Breast epithelium (tissue), 4 donors: ENCODE data around the gene CDK10. TPM values are rescaled to one million over a fixed set of nuclear protein-coding genes. Genes with fewer than 3 reads are reported as not detected.
"Not testable (repeated sequence)": the region's sequence is repeated elsewhere in the genome, so short reads cannot be mapped to it uniquely, and the experiment has no call there.

Experiments used
- DNase-seq, 2 donors: peaks; one replicate each; pipeline ENCODE4 v3.0.0-alpha.2; 2019; ENCODE audit warnings: low spot score in 2 of 2
- H3K27ac ChIP-seq, 2 donors: fragments of 200-600 bp; sonication (generic) in 1 of 2; one replicate each; pipeline ENCODE4 v1.5.1; 2016 to 2019; ENCODE audit warnings: mild to moderate bottlenecking in 1 of 2
- H3K27me3 ChIP-seq, 2 donors: fragments of 200-600 bp; sonication (generic) in 1 of 2; one replicate each; pipeline versions ENCODE4 v1.5.1 to v1.6.0; 2017 to 2019; ENCODE audit warnings: control low read depth in 1 of 2, mild to moderate bottlenecking in 1 of 2
- H3K36me3 ChIP-seq: fragments of 200-600 bp; one replicate; pipeline ENCODE4 v1.5.1; 2019
- H3K4me1 ChIP-seq, 2 donors: fragments of 200-600 bp; sonication (generic); one replicate each; pipeline ENCODE4 v1.5.1; 2016 to 2019; ENCODE audit warnings: control low read depth in 1 of 2
- H3K4me3 ChIP-seq, 3 donors: fragments of 200-600 bp; sonication (generic); 1 replicate in 2 of 3; 2 replicates in 1 of 3; pipeline ENCODE4 v1.5.1; 2016 to 2019; ENCODE audit warnings: mild to moderate bottlenecking in 3 of 3, moderate library complexity in 2 of 3
- H3K9me3 ChIP-seq, 2 donors: fragments of 200-600 bp; sonication (generic) in 1 of 2; one replicate each; pipeline ENCODE4 v1.5.1; 2016 to 2019; ENCODE audit warnings: control low read depth in 1 of 2
- CTCF ChIP-seq, 3 donors: fragments of 450-650 bp; IDR thresholded peaks; one replicate each; pipeline ENCODE4 v1.5.1; 2016 to 2017; ENCODE audit warnings: antibody characterized with exemption in 3 of 3, mild to moderate bottlenecking in 3 of 3, moderate library complexity in 3 of 3
- POLR2A ChIP-seq: fragments of 450-650 bp; IDR thresholded peaks from one replicate; pipeline ENCODE4 v1.6.1; 2016; ENCODE audit warnings: antibody characterized with exemption, mild to moderate bottlenecking, moderate library complexity
- POLR2AphosphoS5 ChIP-seq, 3 donors: sonication (generic); formaldehyde crosslinking; IDR thresholded peaks; one replicate each; pipeline ENCODE4 v1.6.1; 2017; ENCODE audit warnings: antibody characterized with exemption in 3 of 3
- intact Hi-C: fragments of 100-400 bp; cut with DNase I; formaldehyde crosslinking; loops from one replicate; pipeline ENCODE4 v1.15.1; 2023; ENCODE audit warnings: low total_unique reads
- total RNA-seq, 3 donors: library from RNA; depleted of rRNA; stranded (reverse); fragments of >200 nt; gene quantifications; one replicate each; pipeline ENCODE4 v1.1.0, GENCODE V29; 2016

The CDK10 gene
- total RNA-seq, 3 donors from 2014 or later: 31.2 to 84.9 (median 67.2) TPM

GRCh38 chr16:89693931-89694783, 7.7 kb downstream of the CDK10 start:
- Histone ChIP-seq H3K4me1 (no peaks in the 10 kb centered on the region), H3K36me3 (no peaks in the 10 kb centered on the region), H3K27me3 (no peaks in the 10 kb centered on the region), H3K9me3 (no peaks in the 10 kb centered on the region), H3K4me3 (no peak overlapping the region), H3K27ac (no peak overlapping the region)
- TF ChIP-seq POLR2A (no peak), POLR2AphosphoS5 (IDR thresholded peaks at IDR 0.05) (no peak), CTCF (IDR thresholded peaks at IDR 0.05) (no peak)
- DNase-seq: no peak
- intact Hi-C loops: no loop called here

- DNase-seq, H3K36me3 ChIP-seq, H3K9me3 ChIP-seq, H3K4me3 ChIP-seq, intact Hi-C loops, H3K4me1 ChIP-seq, H3K27me3 ChIP-seq: not testable (repeated sequence)
- peak overlapping the region in 1 of 2 donors; percentile 7 for H3K27ac ChIP-seq
Measured at GRCh38 chr16:89694784-89695085, 8.2 kb downstream of the CDK10 start.

- H3K27ac ChIP-seq: peak overlapping the region in 1 of 2 donors; percentile 7
- H3K4me3 ChIP-seq: no peak overlapping the region
- no peaks in the 10 kb centered on the region for H3K36me3 ChIP-seq
- intact Hi-C loops: no loop called here
- no peak for DNase-seq
- H3K4me1 ChIP-seq: no peaks in the 10 kb centered on the region
- TF ChIP-seq POLR2AphosphoS5 (IDR thresholded peaks at IDR 0.05) (no peak), POLR2A (no peak), CTCF (IDR thresholded peaks at IDR 0.05) (no peak)
- no peaks in the 10 kb centered on the region for H3K27me3 ChIP-seq
- H3K9me3 ChIP-seq: no peaks in the 10 kb centered on the region
Measured at GRCh38 chr16:89695086-89695874, 8.8 kb downstream of the CDK10 start.

GRCh38 chr16:89695875-89696669, 9.6 kb downstream of the CDK10 start:
- intact Hi-C loops: no loop called here
- no peak for TF ChIP-seq POLR2A
- no peak for TF ChIP-seq POLR2AphosphoS5 (IDR thresholded peaks at IDR 0.05)
- no peak for TF ChIP-seq CTCF (IDR thresholded peaks at IDR 0.05)
- Histone ChIP-seq H3K36me3 (no peaks in the 10 kb centered on the region), H3K9me3 (no peaks in the 10 kb centered on the region), H3K4me3 (no peak overlapping the region), H3K27ac (no peak overlapping the region), H3K27me3 (no peaks in the 10 kb centered on the region), H3K4me1 (no peaks in the 10 kb centered on the region)
- no peak for DNase-seq

- H3K4me3 ChIP-seq: no peak overlapping the region
- H3K27me3 ChIP-seq: no peaks in the 10 kb centered on the region
- no peaks in the 10 kb centered on the region for H3K36me3 ChIP-seq
- H3K27ac ChIP-seq: no peak overlapping the region
- TF ChIP-seq CTCF (IDR thresholded peaks at IDR 0.05) (no peak), POLR2AphosphoS5 (IDR thresholded peaks at IDR 0.05) (no peak), POLR2A (no peak)
- no peaks in the 10 kb centered on the region for H3K9me3 ChIP-seq
- DNase-seq: no peak
- intact Hi-C loops: no loop called here
- no peaks in the 10 kb centered on the region for H3K4me1 ChIP-seq
Measured at GRCh38 chr16:89696670-89697128, 10.2 kb downstream of the CDK10 start.
